Measurements from ENCODE around the gene FRMD4A.
"Not testable (repeated sequence)": the region's sequence is repeated elsewhere in the genome, so short reads cannot be mapped to it uniquely, and the experiment has no call there.

FRMD4A gene

DNA sequence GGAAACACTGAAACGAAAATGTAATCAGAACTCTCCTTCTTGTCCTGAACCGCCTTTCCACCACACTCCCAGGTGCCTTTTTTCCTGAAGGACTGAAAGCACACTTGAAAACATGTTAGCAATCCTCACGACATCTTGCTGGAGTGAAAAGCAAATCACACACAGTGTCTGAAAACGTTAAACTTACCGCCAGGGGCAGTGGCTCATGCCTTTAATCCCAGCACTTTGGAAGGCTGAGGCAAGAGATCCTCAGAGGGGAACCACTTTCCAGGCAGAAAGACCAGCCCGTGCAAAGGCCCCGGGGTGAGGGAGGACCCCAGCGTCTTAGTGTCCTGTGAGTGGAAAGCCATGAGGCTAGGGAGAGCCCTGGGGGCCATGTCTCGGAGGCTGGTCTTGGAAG is 533.6 kb downstream of the FRMD4A start:
- no peak for DNase-seq

DNA sequence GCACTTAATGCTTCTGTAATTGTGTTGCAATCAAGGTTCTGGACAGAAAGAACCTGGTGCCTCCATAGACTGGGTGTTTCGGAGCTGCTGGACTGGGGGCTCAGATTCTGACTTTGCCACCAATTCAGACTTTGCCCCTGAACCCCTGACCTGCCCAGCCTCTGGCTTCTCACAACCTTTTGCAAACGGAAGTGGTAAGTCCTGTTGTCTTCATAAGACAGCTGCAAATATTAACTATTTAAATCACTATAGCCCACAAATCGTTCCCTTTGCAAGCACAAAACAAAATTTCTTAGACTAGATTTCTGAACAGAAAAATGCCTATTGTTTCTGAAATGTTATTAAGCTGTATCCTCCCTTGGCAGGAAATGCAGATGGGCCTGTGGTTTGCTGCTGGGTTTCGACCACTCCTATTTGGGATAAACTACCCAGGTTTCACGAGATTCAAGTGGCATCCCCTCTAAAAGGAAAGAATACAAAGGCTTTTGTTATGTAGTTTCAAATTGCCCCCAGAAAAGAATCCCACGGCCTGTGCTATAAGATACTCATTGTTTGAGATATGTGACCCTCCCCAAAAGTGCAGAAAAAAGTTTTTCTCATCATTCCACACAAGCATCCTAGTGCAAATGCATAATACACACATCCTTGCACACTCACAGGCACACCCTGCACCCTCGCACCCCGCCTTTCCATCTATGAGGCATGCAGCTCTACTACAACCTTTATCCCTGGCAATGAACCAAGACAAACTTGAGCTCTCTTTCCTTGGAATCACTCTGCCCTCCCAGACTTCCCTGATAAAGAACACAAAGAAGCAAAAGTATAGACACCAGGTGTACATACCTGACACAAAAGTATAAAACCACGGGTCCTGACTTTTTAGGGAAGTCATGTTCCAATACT is 534.8 kb downstream of the FRMD4A start:
- DNase-seq = no peak

DNA sequence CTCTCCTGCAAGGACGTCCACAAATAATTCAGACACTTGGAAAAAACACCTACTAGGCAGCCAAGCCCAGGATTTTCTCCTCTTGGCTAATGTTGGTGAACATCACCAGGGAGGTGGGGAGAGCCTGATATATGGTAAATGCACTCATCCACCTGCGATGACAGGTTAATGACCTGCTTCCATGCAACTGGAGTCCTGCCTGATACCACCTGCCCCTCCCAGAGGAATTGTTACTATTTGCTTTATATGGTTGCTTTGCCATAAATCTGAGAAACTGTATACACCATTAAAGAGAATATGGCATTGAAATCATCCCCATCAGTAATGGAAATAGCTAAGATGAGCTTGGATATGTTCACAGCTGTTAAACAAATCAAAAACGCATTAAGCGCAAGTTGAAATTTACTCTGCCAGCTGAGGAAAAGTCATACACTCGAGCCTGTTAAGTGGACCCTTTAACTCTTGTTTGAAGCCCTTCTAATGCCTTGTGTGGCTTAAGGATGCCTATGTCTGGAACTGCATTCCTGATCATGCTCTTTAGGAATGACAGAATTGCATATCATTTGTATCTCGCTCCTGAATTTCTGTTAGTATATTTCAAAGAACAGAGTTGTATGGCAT is 535.6 kb downstream of the FRMD4A start:
- DNase-seq = no peak

DNA sequence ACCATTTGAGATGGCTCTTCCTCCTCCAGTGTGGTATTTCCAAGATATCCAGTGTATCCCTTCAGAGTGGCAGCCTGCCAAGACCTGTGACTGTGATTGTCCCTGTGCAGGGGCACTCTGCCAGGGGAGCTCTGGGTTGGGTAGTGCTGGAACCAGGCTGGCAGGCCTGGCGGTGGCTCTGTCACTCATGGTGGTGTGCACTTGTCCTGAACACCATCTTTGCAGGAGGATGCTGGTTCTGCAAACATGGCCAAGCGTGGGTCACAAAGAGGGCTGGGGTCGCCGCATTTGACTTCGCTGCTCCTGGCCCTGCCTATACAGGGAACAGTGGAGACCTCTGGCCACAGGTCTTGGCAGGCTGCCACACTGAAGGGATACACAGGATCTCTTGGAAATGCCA is 538.7 kb downstream of the FRMD4A start:
- no peak for DNase-seq

DNA sequence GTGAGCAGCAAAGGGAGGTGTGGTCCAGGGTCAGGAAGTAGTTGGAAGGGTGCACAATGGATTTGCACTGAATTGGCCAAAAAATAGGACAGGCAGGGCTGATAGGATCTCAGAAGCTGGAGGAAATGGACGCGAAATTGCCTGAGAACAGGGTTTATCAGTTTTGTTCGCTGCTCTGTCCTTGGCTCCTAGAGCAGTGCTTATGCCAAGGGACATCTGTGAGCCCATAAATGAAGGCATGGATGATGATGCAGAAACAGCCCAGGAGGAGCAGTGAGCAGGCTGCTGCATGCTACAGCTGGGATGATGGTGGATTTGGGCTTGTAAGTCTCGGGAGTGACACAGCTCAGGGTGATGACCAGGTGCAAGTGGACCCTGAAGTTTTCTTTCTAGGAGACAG is 539.2 kb downstream of the FRMD4A start:
- no peak for DNase-seq

DNA sequence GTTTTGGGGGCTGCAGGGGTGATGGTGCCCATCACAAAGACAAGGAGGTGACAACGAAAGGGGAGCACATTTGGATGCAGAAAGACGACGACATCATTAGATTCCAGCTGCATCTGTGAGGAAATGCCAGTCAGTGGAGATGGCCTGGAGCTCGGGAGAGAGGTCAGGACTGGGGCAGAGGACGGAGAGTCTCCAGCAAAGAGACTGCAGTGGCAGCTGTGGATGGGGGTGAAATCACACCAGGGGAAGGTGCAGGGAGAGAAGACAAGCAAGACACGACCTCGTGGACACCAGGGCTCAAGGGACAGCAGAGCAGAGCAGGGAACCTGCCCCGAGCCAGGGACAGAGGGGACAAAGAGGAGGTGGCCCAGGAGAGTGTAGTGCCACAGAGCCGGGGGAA is 540.5 kb downstream of the FRMD4A start:
- no peak for DNase-seq

DNA sequence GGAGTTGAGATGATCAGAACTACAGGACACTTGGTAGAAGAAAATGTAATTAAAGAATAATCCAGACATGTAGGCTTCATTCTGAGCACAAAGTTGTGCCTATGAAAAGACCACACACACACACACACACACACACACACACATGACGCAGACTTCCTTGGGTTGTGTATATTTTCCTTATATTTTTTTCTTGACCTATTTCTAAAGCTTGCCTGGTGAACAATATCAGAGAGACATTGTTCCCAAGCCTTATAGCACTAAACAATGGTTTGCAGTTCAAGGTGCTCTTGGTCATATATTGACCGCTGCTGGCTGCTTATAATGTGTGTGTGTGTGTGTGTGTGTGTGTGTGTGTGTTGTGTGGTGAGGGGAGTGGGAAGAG is 541.3 kb downstream of the FRMD4A start:
- DNase-seq = no peak

DNA sequence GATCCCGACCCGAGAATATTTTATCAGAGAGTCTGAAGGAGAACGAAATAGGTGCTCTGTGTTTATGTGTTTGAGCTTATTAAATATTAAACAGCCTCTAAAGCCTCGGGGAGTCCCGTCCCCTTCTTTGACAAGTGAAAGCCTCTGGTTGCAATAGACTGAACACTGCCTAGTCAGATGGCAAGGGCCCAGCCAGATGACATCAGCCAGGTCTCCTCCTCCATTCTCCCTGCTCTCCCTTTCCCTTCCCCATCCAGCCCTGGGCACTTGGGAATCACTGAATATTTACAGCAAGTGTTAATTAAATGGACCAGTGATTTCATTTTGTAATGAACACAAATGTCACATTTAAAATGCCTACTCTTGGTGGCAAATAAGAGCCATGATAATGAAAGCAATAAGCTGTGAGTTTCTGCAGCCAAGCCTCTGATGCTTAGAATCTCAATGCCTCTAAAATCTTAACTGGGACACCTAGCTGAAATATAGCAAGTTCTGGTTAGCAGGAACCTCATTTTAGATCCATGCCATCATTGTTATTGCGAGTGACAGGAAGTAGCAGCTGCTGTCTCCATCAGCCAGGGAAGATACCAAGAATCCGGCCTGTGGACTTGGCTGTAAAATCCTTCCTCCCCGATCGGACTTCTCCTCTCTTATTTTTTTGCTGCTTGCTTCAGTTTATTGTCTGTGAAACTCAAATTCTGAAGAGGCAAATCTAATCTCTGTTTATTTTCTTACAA is 541.8 kb downstream of the FRMD4A start:
- no peak for DNase-seq

DNA sequence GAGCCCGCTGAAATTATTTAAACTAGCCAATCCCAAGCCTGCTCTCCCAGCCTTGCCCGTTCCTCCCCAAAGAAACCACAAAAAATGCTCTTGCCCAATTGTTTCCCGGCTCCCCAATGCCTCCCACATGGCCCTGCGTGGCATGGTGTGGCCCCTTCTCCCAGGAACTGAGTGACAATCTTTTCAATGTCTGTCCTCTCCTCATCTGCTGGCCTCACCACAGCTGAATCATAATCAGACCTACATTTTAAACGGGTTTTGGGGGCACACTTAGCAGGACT is 542.5 kb downstream of the FRMD4A start:
- DNase-seq = no peak

DNA sequence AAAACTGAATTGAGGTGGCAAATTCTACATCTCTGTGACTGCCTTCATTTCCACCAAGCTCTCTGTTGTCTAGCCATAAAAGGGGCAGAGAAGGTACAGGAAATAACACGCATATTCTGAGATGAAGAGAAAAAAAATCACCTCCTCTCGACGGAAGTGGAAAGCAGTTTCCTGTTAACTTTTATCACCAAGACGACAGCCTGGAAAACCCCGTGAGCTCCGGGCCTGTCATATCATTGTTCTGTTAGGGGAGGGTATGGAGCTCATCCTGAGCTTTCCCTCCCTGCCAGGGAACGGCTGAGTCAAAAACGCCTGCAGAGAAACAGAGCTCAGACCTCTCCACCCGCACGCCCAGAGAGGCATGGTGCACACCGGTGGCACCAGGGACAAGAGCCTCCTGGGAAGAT is 543.7 kb downstream of the FRMD4A start:
- no peak for DNase-seq

DNA sequence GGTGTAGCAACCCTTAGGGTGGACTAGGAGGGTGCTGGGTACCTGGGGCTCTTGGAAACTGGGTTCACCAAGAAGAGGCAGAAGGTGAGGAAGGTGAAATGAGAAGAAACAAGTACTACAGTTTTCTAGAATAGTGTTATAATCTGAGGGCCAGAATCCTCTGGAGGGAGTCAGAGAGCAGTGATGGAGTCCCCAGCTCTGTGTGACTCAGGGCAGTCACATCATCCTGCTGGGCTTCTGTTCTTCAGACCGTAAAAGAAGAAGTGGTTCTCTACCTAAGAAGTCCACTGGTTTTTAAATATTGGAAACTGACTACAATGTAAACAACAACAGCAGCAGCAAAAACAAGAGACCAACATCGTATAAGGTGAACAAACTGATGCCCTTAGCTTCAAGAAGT is 546.7 kb downstream of the FRMD4A start:
- no peak for DNase-seq

DNA sequence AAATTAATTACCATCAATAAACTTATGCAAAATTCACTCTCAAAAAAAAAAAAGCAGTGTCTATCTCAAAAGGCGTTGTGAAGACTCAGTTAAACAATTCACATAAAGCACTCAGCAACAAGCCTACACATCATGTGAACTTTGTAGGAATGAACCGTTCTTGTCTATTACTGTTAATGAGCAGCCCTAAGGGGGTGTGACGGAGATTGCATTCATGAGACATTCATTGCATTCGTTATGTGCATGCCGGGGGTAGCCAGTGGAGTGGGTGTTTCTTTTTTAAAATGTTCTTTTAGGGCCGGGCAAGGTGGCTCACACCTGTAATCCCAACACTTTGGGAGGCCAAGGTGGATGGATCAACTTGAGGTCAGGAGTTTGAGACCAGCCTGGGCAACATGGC is 551.0 kb downstream of the FRMD4A start:
- no peak for DNase-seq

DNA sequence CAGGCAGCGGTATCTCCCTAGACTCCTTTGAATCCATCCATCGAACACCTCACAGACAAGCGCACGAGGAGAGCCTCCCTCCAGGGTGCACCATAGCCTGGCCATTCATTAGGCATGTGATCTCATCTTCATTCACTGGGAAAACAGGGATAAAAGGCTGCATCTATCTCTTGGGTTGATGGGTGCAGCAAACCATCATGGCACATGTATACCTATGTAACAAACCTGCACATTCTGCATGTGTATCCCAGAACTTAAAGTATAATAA is 552.1 kb downstream of the FRMD4A start:
- not testable (repeated sequence) for DNase-seq

DNA sequence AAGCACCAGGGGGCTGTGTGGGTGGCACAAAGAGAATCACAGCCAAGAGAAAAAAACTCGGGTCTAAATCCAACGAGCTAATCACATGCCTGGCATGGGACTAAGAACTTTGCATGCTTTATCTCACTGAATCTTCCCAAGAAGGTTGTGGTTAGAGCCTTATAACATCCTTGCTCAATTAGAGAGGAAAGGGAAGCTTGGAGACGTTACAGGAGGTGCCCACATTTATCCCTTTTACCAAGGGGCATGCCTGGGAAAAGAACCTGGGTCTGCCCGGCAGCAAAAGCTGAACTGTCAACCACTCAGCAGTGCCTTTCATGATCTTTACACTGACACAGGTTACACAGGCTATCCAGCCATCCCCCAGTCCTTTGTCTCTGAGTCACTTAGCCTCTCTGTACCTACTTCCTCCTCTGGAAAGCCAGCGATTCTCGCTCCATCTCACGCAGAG is 553.8 kb downstream of the FRMD4A start:
- DNase-seq = no peak

DNA sequence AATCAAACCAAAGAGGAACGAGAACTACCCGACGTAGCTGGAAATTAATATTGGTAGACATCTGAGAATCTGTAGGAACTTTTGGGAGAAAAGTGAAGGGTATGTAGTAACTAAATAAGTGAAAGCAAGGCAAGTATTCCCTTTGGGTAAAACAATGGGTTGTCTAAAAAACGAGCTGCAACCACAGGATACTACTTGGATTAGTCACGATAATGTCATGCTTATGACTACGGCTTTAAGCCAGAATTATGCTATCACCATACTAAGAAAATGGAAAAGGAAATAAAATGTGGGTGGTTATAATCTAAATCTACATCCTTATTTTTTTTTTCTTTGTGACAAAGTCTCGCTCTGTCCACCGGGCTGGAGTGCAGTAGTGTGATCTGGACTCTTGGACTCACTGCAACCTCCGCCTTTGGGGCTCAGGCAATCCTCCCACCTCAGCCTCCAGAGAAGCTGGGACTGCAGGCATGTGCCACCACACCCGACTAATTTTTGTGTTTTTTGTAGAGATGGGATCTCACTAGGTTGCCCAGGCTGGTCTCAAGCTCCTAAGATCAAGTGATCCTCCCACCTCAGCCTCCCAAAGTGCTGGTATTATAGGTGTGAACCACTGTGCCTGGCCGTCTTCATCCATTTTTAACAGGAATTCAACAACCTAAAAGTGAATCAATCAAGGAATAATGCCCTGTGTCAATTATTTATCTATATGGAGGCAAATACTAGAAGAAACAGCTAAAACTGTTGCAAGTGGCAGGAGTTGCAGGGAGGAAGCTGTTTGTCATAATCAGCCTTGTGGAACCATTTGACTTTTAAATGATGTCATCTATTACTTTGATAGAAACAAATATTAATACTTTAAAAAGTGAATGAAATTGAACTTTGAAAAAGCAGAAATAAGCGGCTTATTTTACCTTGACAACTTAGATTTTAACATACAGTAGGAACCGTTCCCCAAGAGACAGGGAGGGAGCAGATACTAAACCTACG is 554.6 kb downstream of the FRMD4A start:
- no peak for DNase-seq

DNA sequence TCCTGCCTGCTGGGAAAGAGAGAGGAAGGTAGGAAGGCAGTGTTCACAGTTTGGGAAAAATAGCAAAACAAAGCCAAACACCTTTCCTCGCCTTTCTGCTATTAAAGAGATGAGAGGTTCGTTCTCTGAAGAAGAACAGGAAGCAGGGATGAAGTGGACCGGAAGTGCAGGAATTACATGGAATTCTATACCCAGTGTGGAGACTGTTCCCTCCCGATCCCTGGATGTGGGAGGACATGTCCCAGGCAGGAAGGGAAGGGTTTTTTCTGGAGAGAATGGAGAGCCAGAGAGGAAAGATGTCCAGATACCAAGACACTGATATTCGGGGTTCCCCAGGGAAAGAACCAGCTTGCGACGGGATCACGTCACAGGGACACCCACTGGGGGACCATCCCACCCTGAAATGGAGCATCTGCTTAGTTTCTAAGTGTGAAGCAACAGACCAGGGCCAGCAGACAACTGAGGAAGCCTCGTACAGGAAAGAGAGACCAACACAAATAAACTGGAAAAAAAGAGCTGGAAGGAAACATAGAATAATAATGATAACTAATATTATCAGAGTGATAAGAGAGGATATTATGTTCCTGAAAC is 556.3 kb downstream of the FRMD4A start:
- no peak for DNase-seq

DNA sequence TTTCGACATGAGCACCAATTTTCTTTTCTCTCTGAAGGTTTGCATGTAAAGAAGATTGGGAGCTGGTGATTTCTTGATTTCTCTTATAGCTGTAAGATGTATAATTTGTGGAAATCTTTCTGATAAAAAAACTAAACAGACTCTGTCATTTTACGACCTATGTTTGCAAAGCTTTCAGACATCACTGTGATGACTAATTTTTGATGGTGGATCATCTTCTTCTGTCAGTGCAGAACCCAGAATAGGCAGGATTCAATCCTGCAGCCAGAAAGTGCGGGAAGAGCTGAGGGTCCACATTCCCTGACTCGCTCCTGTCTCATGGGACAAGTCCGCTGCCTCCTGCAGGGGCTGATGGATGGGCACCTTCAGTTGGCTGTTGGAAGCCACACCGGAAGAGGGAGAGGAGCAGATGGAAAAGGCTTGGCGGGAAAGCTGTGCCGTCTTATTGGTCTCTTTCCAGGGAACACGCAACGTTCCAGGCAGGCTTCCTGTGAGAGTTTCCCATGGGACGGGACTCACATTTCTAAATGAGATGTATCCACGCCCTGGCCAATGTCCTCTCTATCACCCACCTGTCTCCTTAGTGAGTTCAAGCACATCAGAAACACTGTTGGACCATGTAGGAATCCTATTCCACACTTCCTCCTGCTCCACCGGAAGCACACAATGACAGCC is 557.1 kb downstream of the FRMD4A start:
- no peak for DNase-seq

DNA sequence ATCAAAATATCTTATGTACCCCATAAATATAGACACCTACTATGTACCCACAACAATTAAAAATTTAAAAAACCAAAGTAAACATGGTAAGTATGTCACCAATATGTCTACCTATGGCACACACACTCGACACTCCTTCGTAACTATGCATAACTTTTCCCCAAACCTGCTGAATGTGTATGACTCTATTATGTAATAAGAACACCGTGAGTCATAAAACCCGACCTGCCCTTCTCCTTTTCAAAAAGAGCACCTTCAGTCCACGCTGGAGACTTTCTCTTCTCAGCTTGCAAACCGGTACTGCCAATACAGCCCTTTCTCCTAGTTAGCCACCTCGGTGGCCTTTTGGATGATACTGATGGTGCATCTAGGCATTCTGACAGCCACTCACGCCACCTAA is 557.7 kb downstream of the FRMD4A start:
- DNase-seq = no peak

DNA sequence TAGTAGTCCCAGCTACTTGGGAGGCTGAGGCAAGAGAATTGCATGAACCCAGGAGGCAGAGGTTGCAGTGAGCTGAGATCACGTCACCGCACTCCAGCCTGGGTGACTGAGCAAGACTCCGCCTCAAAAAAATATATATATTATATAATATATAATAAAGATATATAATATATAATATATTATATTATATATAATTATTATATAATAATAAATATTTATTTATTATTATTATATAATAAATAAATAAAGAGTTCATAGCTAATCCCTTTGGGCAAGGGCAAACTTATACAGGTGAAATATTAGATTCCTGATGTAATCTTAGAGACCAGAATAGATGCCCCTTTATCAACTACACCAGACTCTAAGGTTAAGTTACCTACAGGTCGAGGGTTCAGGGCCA is 558.7 kb downstream of the FRMD4A start:
- DNase-seq = no peak

DNA sequence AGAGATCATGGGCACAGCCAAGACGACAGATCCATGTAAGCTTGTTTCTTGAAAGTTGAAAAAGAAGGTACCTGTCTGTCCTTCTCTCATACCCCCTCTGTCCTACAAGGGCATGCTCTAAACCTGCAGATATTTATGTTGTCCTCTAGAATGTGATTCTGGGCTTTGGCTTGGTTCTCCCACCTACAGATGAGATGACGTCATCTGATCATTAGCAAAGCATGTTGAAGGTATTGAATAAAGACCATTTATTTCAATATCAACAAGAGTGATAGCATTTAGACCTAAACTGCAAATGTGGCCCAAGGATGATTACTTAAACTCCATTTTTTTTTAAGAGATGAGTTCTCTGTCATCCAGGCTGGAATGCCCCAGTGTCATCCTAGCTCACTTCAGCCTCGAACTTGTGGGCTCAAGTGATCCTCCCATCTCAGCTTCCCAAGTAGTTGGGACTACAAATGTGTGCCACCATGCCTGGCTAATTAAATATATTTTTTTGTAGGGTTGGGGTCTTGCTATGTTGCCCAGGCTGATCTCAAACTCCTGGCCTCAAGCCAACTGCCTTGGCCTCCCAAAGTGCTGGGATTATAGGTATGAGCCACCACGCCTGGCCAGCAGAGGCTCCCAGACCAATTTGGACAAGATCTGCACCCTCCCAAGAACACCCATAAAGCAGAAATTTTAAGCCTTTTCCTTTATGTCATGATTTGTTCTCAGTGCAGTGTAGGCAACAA is 559.8 kb downstream of the FRMD4A start:
- no peak for DNase-seq

DNA sequence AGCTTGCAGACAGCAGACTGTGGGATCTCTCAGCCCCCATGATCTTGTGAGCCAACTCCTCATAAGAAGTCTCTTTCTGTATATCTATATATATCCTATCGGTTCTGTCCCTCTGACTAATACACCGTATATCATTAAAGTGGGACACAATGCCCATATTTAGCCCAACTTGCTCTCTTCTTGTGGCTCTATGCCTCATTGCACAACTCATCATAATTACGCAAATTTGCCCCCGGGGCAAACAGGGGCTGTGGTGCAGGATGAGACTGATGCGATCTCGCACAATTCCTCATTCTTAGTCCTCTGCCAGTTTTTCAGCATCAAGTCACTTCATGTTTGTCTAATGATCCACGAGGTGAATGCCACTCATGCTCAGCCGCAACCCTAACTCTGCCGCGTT is 560.8 kb downstream of the FRMD4A start:
- DNase-seq = peak; percentile 80
